Measurements from ENCODE around the gene CYP1B1.

CYP1B1 gene

GRCh38 chr2:38074764-38075506, 1.0 kb downstream of the CYP1B1 start:
- no peak for DNase-seq

GRCh38 chr2:38074058-38074763, 1.7 kb downstream of the CYP1B1 start:
- no peak for DNase-seq

- no peak for DNase-seq
Observed at GRCh38 chr2:38073211-38074057, 2.5 kb downstream of the CYP1B1 start.

- no peak for DNase-seq
Observed at GRCh38 chr2:38070438-38070837, 5.5 kb downstream of the CYP1B1 start.

GRCh38 chr2:38068234-38068633, 7.7 kb downstream of the CYP1B1 start:
- no peak for DNase-seq

GRCh38 chr2:38066421-38067115, 9.4 kb downstream of the CYP1B1 start:
- DNase-seq = no peak

- DNase-seq = no peak
Observed at GRCh38 chr2:38065502-38066135, 10.3 kb downstream of the CYP1B1 start.

- no peak for DNase-seq
Observed at GRCh38 chr2:38064801-38065501, 11.0 kb downstream of the CYP1B1 start.

- DNase-seq = no peak
Observed at GRCh38 chr2:38060236-38061018, 15.5 kb downstream of the CYP1B1 start.

GRCh38 chr2:38057651-38058410, 18.1 kb downstream of the CYP1B1 start:
- no peak for DNase-seq

- DNase-seq = no peak
Observed at GRCh38 chr2:38056216-38056615, 19.7 kb downstream of the CYP1B1 start.

- DNase-seq = no peak
Observed at GRCh38 chr2:38045811-38046210, 30.1 kb downstream of the CYP1B1 start.

- no peak for DNase-seq
Observed at GRCh38 chr2:38039121-38039910, 36.6 kb downstream of the CYP1B1 start.

GRCh38 chr2:38038682-38039081, 37.3 kb downstream of the CYP1B1 start:
- no peak for DNase-seq

GRCh38 chr2:38037757-38038621, 38.0 kb downstream of the CYP1B1 start:
- no peak for DNase-seq

- DNase-seq = no peak
Observed at GRCh38 chr2:38037325-38037724, 38.6 kb downstream of the CYP1B1 start.

- no peak for DNase-seq
Observed at GRCh38 chr2:38035968-38036367, 40.0 kb downstream of the CYP1B1 start.

- no peak for DNase-seq
Observed at GRCh38 chr2:38033646-38034045, 42.3 kb downstream of the CYP1B1 start.
